ENCODE results near the gene PAK3.

Gene PAK3

GRCh38 chrX:111110098-111110775 lies 14.2 kb downstream of the PAK3 start:
- Histone ChIP-seq H3K9ac (no peak overlapping the region), H3K9me3 (ENCODE audit: control insufficient read depth, low read length) (no peaks in the 10 kb centered on the region), H3K4me3 (ENCODE audit: low read depth, low read length) (no peak overlapping the region), H3K36me3 (ENCODE audit: control insufficient read depth, insufficient read depth, low read length) (no peaks in the 10 kb centered on the region), H3K79me2 (no peaks in the 10 kb centered on the region), H3K27me3 (ENCODE audit: control insufficient read depth, insufficient read depth, low read length) (no peaks in the 10 kb centered on the region), H3K4me2 (ENCODE audit: low read length) (no peak overlapping the region), H2AFZ (no peak overlapping the region), H3K4me1 (no peaks in the 10 kb centered on the region), H3K27ac (no peak overlapping the region)
- TF ChIP-seq CTCF (IDR thresholded peaks at IDR 0.05): no peak

- H3K27me3 ChIP-seq (ENCODE audit: control insufficient read depth, insufficient read depth, low read length): no peaks in the 10 kb centered on the region
- H3K9me3 ChIP-seq (ENCODE audit: control insufficient read depth, low read length): no peaks in the 10 kb centered on the region
- no peaks in the 10 kb centered on the region for H3K4me1 ChIP-seq
- no peaks in the 10 kb centered on the region for H3K79me2 ChIP-seq
- no peak overlapping the region for H3K4me2 ChIP-seq (ENCODE audit: low read length)
- no peak overlapping the region for H3K4me3 ChIP-seq (ENCODE audit: low read depth, low read length)
- no peak overlapping the region for H3K27ac ChIP-seq
- H2AFZ ChIP-seq: no peak overlapping the region
- H3K36me3 ChIP-seq (ENCODE audit: control insufficient read depth, insufficient read depth, low read length): no peaks in the 10 kb centered on the region
- TF ChIP-seq CTCF (IDR thresholded peaks at IDR 0.05): no peak
- no peak overlapping the region for H3K9ac ChIP-seq
These were observed 18.8 kb downstream of the PAK3 start for GRCh38 chrX:111114806-111115205.

GRCh38 chrX:111116666-111117065 lies 20.7 kb downstream of the PAK3 start:
- H3K27me3 ChIP-seq (ENCODE audit: control insufficient read depth, insufficient read depth, low read length): no peaks in the 10 kb centered on the region
- no peaks in the 10 kb centered on the region for H3K79me2 ChIP-seq
- H3K9me3 ChIP-seq (ENCODE audit: control insufficient read depth, low read length): no peaks in the 10 kb centered on the region
- no peak overlapping the region for H3K27ac ChIP-seq
- no peak for TF ChIP-seq CTCF (IDR thresholded peaks at IDR 0.05)
- no peaks in the 10 kb centered on the region for H3K4me1 ChIP-seq
- H3K4me3 ChIP-seq (ENCODE audit: low read depth, low read length): no peak overlapping the region
- H3K9ac ChIP-seq: no peak overlapping the region
- H2AFZ ChIP-seq: no peak overlapping the region
- H3K36me3 ChIP-seq (ENCODE audit: control insufficient read depth, insufficient read depth, low read length): no peaks in the 10 kb centered on the region
- H3K4me2 ChIP-seq (ENCODE audit: low read length): no peak overlapping the region

GRCh38 chrX:111119341-111119740 lies 23.4 kb downstream of the PAK3 start:
- H3K36me3 ChIP-seq (ENCODE audit: control insufficient read depth, insufficient read depth, low read length): no peaks in the 10 kb centered on the region
- no peak overlapping the region for H3K4me2 ChIP-seq (ENCODE audit: low read length)
- H3K9ac ChIP-seq: no peak overlapping the region
- no peaks in the 10 kb centered on the region for H3K79me2 ChIP-seq
- no peak overlapping the region for H3K4me3 ChIP-seq (ENCODE audit: low read depth, low read length)
- TF ChIP-seq CTCF (IDR thresholded peaks at IDR 0.05): no peak
- no peak overlapping the region for H3K27ac ChIP-seq
- H2AFZ ChIP-seq: no peak overlapping the region
- no peaks in the 10 kb centered on the region for H3K4me1 ChIP-seq
- H3K27me3 ChIP-seq (ENCODE audit: control insufficient read depth, insufficient read depth, low read length): no peaks in the 10 kb centered on the region
- no peaks in the 10 kb centered on the region for H3K9me3 ChIP-seq (ENCODE audit: control insufficient read depth, low read length)

- H3K4me2 ChIP-seq (ENCODE audit: low read length): no peak overlapping the region
- H3K27me3 ChIP-seq (ENCODE audit: control insufficient read depth, insufficient read depth, low read length): no peaks in the 10 kb centered on the region
- no peak overlapping the region for H2AFZ ChIP-seq
- no peak overlapping the region for H3K9ac ChIP-seq
- H3K27ac ChIP-seq: no peak overlapping the region
- no peak for TF ChIP-seq CTCF (IDR thresholded peaks at IDR 0.05)
- no peaks in the 10 kb centered on the region for H3K79me2 ChIP-seq
- no peak overlapping the region for H3K4me3 ChIP-seq (ENCODE audit: low read depth, low read length)
- H3K9me3 ChIP-seq (ENCODE audit: control insufficient read depth, low read length): no peaks in the 10 kb centered on the region
- no peaks in the 10 kb centered on the region for H3K36me3 ChIP-seq (ENCODE audit: control insufficient read depth, insufficient read depth, low read length)
- H3K4me1 ChIP-seq: no peaks in the 10 kb centered on the region
These were observed 27.1 kb downstream of the PAK3 start for GRCh38 chrX:111123125-111123524.
